SHP77 treated with DMSO at 0.1 percent for 48 hours (cell line): ENCODE measurements around the gene HPCAL1.

Source experiments
- DNase-seq: peaks from one replicate; lab custom pipeline; 2025; lab: John Stamatoyannopoulos, UW

Gene HPCAL1

GRCh38 chr2:10466801-10467200 lies 164.1 kb downstream of the HPCAL1 start:
- DNase-seq, result no peak

GRCh38 chr2:10467401-10467800 lies 164.7 kb downstream of the HPCAL1 start:
- DNase-seq, result no peak

GRCh38 chr2:10469301-10469700 lies 166.6 kb downstream of the HPCAL1 start:
- no peak for DNase-seq

GRCh38 chr2:10469955-10470608 lies 167.4 kb downstream of the HPCAL1 start:
- no peak for DNase-seq

GRCh38 chr2:10471046-10471571 lies 168.4 kb downstream of the HPCAL1 start:
- no peak for DNase-seq

GRCh38 chr2:10471955-10472354 lies 169.3 kb downstream of the HPCAL1 start:
- no peak for DNase-seq

- DNase-seq, result no peak
Measured at GRCh38 chr2:10473121-10473756, 170.5 kb downstream of the HPCAL1 start.

GRCh38 chr2:10475221-10475722 lies 172.6 kb downstream of the HPCAL1 start:
- DNase-seq, result no peak

GRCh38 chr2:10475811-10476660 lies 173.3 kb downstream of the HPCAL1 start:
- no peak for DNase-seq

- DNase-seq, result no peak
Measured at GRCh38 chr2:10476723-10477442, 174.2 kb downstream of the HPCAL1 start.
